GM21367 (cell line): ENCODE results near the gene MS4A10.

Source experiments
- ATAC-seq: cut with Tn5 transposase; IDR thresholded peaks from one replicate; pipeline ENCODE4 v1.9.1; 2021; ENCODE audit not compliant: unreplicated experiment

MS4A10 gene

GRCh38 chr11:60786811-60787567 lies 1.9 kb downstream of the MS4A10 start:
- ATAC-seq = no peak

GRCh38 chr11:60788401-60789125 lies 3.4 kb downstream of the MS4A10 start:
- ATAC-seq = no peak

- ATAC-seq = no peak
Observed at GRCh38 chr11:60790726-60791125, 5.6 kb downstream of the MS4A10 start.

- ATAC-seq = no peak
Observed at GRCh38 chr11:60791153-60791933, 6.2 kb downstream of the MS4A10 start.

GRCh38 chr11:60792521-60792920 lies 7.4 kb downstream of the MS4A10 start:
- no peak for ATAC-seq

- no peak for ATAC-seq
Observed at GRCh38 chr11:60795291-60795690, 10.2 kb downstream of the MS4A10 start.

GRCh38 chr11:60797846-60798630 lies 12.9 kb downstream of the MS4A10 start:
- ATAC-seq = no peak

- ATAC-seq = no peak
Observed at GRCh38 chr11:60798631-60799030, 13.5 kb downstream of the MS4A10 start.

GRCh38 chr11:60801194-60801593 lies 16.1 kb downstream of the MS4A10 start:
- no peak for ATAC-seq

- ATAC-seq = no peak
Observed at GRCh38 chr11:60803273-60803936, 18.3 kb downstream of the MS4A10 start.

- no peak for ATAC-seq
Observed at GRCh38 chr11:60809249-60809648, 24.1 kb downstream of the MS4A10 start.

GRCh38 chr11:60809691-60810090 lies 24.6 kb downstream of the MS4A10 start:
- no peak for ATAC-seq

- ATAC-seq = no peak
Observed at GRCh38 chr11:60810151-60810550, 25.0 kb downstream of the MS4A10 start.

GRCh38 chr11:60810569-60810968 lies 25.4 kb downstream of the MS4A10 start:
- no peak for ATAC-seq

GRCh38 chr11:60813324-60813723 lies 28.2 kb downstream of the MS4A10 start:
- no peak for ATAC-seq

- ATAC-seq = no peak
Observed at GRCh38 chr11:60814112-60814511, 29.0 kb downstream of the MS4A10 start.

- ATAC-seq = no peak
Observed at GRCh38 chr11:60816590-60817157, 31.5 kb downstream of the MS4A10 start.

- ATAC-seq = no peak
Observed at GRCh38 chr11:60818057-60818456, 32.9 kb downstream of the MS4A10 start.

- ATAC-seq = no peak
Observed at GRCh38 chr11:60821827-60822599, 36.9 kb downstream of the MS4A10 start.
